Right renal cortex interstitium (tissue), 3 donors: ENCODE data around the gene CBX8. TPM values are rescaled to one million over a fixed set of nuclear protein-coding genes. Genes with fewer than 3 reads are reported as not detected.

Source experiments
- polyA plus RNA-seq, 3 donors: library from polyadenylated mRNA; unstranded; fragments of 120-200 nt; gene quantifications; one replicate each; pipeline ENCODE4 v1.2.1, GENCODE V29; 2013; ENCODE audit not compliant: insufficient read length in 3 of 3

The CBX8 gene
- polyA plus RNA-seq, 3 donors, result 10.3 to 12.3 (median 10.3) TPM

Other genes starting within 250 kb of the CBX8 start
- gene RBFOX3, start 186.0 kb downstream of the CBX8 start, polyA plus RNA-seq, result 1 to 10 TPM in 2 of 3 donors, under 1 TPM in 1; 0.79 to 2.0 (median 1.6) TPM
- gene ENPP7, start 66.1 kb downstream of the CBX8 start, polyA plus RNA-seq, result 1 to 10 TPM; 2.4 to 6.0 (median 2.4) TPM
- 10 to 100 TPM; 20.3 to 21.3 (median 20.9) TPM for gene CBX2, start 18.9 kb downstream of the CBX8 start, polyA plus RNA-seq
- gene CBX4, start 42.4 kb upstream of the CBX8 start, polyA plus RNA-seq, result 10 to 100 TPM in 2 of 3 donors, 1 to 10 TPM in 1; 8.7 to 11.4 (median 11.2) TPM
- 10 to 100 TPM; 31.3 to 32.7 (median 31.5) TPM for gene TBC1D16, start 238.8 kb upstream of the CBX8 start, polyA plus RNA-seq
- gene CCDC40, start 239.6 kb upstream of the CBX8 start, polyA plus RNA-seq, result 10 to 100 TPM in 1 of 3 donors, 1 to 10 TPM in 2; 9.4 to 15.6 (median 9.6) TPM